ENCODE results near the gene KRT35. TPM values are rescaled to one million over a fixed set of nuclear protein-coding genes. Genes with fewer than 3 reads are reported as not detected.

The KRT35 gene
- total RNA-seq, 4 donors from 2014 or later = not detected

- Histone ChIP-seq H3K4me3 (no peak overlapping the region), H3K36me3 (no peaks in the 10 kb centered on the region), H3K27me3 (no peaks in the 10 kb centered on the region), H3K27ac (no peak overlapping the region), H3K9me3 (no peaks in the 10 kb centered on the region), H3K4me1 (no peaks in the 10 kb centered on the region)
- ATAC-seq (no peak), DNase-seq (no peak)
- intact Hi-C loops (cut with DNase I; ENCODE audit: low total_unique reads) (no loop called here), in situ Hi-C loops (cut with MboI; ENCODE audit: low sequenced_read_pairs in 4 of 4) (no loop called here)
- no peak for TF ChIP-seq POLR2A (IDR thresholded peaks at IDR 0.05)
- TF ChIP-seq, protein P1, sequence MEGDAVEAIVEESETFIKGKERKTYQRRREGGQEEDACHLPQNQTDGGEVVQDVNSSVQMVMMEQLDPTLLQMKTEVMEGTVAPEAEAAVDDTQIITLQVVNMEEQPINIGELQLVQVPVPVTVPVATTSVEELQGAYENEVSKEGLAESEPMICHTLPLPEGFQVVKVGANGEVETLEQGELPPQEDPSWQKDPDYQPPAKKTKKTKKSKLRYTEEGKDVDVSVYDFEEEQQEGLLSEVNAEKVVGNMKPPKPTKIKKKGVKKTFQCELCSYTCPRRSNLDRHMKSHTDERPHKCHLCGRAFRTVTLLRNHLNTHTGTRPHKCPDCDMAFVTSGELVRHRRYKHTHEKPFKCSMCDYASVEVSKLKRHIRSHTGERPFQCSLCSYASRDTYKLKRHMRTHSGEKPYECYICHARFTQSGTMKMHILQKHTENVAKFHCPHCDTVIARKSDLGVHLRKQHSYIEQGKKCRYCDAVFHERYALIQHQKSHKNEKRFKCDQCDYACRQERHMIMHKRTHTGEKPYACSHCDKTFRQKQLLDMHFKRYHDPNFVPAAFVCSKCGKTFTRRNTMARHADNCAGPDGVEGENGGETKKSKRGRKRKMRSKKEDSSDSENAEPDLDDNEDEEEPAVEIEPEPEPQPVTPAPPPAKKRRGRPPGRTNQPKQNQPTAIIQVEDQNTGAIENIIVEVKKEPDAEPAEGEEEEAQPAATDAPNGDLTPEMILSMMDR (IDR thresholded peaks at IDR 0.05 in 4 of 5, conservative IDR thresholded peaks at IDR 0.05 in 1 of 5) = no peak
Observed at GRCh38 chr17:41503202-41503601, 22.3 kb upstream of the KRT35 start.

DNA sequence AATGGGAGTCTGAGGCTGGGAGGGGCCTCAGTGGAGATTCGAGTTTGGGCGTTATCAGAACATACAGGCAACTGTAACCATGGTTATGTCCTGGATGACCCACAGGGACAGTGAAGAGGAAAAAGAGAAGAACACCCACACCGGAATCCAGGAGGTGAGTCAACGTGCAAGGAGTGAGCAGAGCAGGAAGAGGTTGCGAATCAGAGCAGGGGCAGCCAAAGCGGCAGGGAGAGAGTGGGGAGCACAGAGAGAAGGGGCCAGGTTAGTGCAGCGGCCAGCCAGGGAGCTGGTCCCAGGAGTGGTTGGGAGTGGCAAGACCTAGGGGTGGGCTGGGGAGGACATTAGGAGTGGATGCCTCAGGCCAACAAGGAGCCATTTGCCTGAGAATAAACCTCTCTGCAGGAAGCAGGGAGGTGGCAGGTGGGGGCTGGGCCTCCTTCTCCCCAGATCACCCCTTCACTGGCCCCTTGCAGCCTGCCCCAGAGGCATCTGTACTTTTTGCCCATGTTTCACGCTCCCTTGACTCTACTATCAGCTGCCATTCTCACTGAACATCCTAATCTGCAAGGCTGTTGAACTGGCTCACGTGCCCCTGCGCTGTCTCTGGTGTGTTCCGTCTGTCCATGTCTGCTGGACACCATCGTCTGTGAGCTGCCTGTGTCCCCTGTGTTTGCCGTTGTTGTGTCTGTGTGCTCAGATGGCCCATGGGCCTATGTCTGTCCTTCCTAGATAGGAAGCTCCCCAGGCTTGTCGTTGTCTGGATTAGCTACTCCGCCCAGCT is 19.4 kb upstream of the KRT35 start:
- in situ Hi-C loops (cut with MboI; ENCODE audit: low sequenced_read_pairs in 4 of 4) = no loop called here
- intact Hi-C loops (cut with DNase I; ENCODE audit: low total_unique reads) = no loop called here
- H3K4me3 ChIP-seq = no peak overlapping the region
- TF ChIP-seq, protein P1 (IDR thresholded peaks at IDR 0.05 in 4 of 5, conservative IDR thresholded peaks at IDR 0.05 in 1 of 5) = no peak
- no peak for TF ChIP-seq POLR2A (IDR thresholded peaks at IDR 0.05)
- no peaks in the 10 kb centered on the region for H3K9me3 ChIP-seq
- no peaks in the 10 kb centered on the region for H3K36me3 ChIP-seq
- DNase-seq = no peak
- no peak overlapping the region for H3K27ac ChIP-seq
- no peaks in the 10 kb centered on the region for H3K27me3 ChIP-seq
- H3K4me1 ChIP-seq = no peaks in the 10 kb centered on the region
- no peak for ATAC-seq

DNA sequence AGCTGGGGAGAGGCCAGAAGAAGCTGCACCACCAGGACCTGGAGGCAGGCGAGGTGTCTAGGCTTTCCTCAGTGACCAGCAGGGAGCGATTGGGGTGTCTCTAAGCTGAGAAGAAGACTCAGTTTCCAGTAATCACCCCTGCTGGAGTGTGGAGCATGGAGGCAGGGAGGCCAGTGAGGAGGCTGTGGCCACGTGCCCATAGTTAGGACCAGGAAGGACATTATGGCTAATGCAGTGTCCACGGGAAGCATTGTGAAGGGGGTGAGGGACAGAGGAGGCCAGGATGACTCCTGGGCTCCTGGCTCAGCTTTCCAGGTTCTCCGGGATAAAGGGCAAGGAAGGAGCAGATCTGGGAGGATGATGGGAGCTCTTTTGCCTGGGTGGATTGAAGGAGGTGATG is 18.8 kb upstream of the KRT35 start:
- TF ChIP-seq POLR2A (IDR thresholded peaks at IDR 0.05) = no peak
- TF ChIP-seq, protein P1 (IDR thresholded peaks at IDR 0.05 in 4 of 5, conservative IDR thresholded peaks at IDR 0.05 in 1 of 5) = no peak

GRCh38 chr17:41498276-41498675 is 17.3 kb upstream of the KRT35 start:
- intact Hi-C loops (cut with DNase I; ENCODE audit: low total_unique reads) (no loop called here), in situ Hi-C loops (cut with MboI; ENCODE audit: low sequenced_read_pairs in 4 of 4) (loop anchor here in 1 of 4 donors (25.0 kb wide), 1 partner anchor 586 kb away; no protein-coding TSS in a partner anchor)
- Histone ChIP-seq H3K27me3 (no peaks in the 10 kb centered on the region), H3K4me1 (no peaks in the 10 kb centered on the region), H3K4me3 (no peak overlapping the region), H3K27ac (no peak overlapping the region), H3K9me3 (no peaks in the 10 kb centered on the region), H3K36me3 (no peaks in the 10 kb centered on the region)
- ATAC-seq = no peak
- no peak for TF ChIP-seq POLR2A (IDR thresholded peaks at IDR 0.05)
- TF ChIP-seq, protein P1 (IDR thresholded peaks at IDR 0.05 in 4 of 5, conservative IDR thresholded peaks at IDR 0.05 in 1 of 5) = no peak
- DNase-seq = no peak

More for the DNA sequence above, 18.8 kb upstream of the KRT35 start:
- ATAC-seq (no peak), DNase-seq (no peak)
- H3K9me3 ChIP-seq = no peaks in the 10 kb centered on the region
- H3K27me3 ChIP-seq = no peaks in the 10 kb centered on the region
- H3K4me1 ChIP-seq = no peaks in the 10 kb centered on the region
- intact Hi-C loops (cut with DNase I; ENCODE audit: low total_unique reads) (no loop called here), in situ Hi-C loops (cut with MboI; ENCODE audit: low sequenced_read_pairs in 4 of 4) (loop anchor here in 1 of 4 donors (25.0 kb wide), 1 partner anchor 587 kb away; no protein-coding TSS in a partner anchor)
- no peak overlapping the region for H3K27ac ChIP-seq
- H3K36me3 ChIP-seq = no peaks in the 10 kb centered on the region
- no peak overlapping the region for H3K4me3 ChIP-seq

All from gastrocnemius medialis (tissue), 4 donors.